HCT116 (cell line): ENCODE results near the gene ZNF26. TPM values are rescaled to one million over a fixed set of nuclear protein-coding genes. Genes with fewer than 3 reads are reported as not detected.

Experiments
- ATAC-seq: fragments of 200-7000 bp; cut with Tn5 transposase; 2 replicates; pipeline ENCODE4 v1.9.1; 2020; ENCODE audit warnings: mild to moderate bottlenecking, moderate library complexity
- BruUV-seq: library from RNA; stranded (reverse); fragments of 400-500 nt; replicated peaks from 2 replicates; lab custom pipeline; 2021; lab: Mats Ljungman, UMichigan
- CTCF ChIA-PET: fragments of 300-600 bp; sonication (Branson Sonifier 250); formaldehyde crosslinking; loops from one replicate; lab custom pipeline; 2021; ENCODE audit warnings: antibody characterized with exemption; lab: Charles Lee
- POLR2A ChIA-PET: fragments of 300-600, 350-600 bp; sonication (Branson Sonifier 250); formaldehyde crosslinking; loops from one replicate; lab custom pipeline; 2021; ENCODE audit warnings: antibody characterized with exemption; lab: Charles Lee
- RAD21 ChIA-PET, 2 experiments: fragments of 300-600 bp; sonication (Branson Sonifier 250); formaldehyde crosslinking; loops; one replicate each; lab custom pipeline; 2023; ENCODE audit warnings: low total read pairs in 2 of 2; ENCODE audit not compliant: uncharacterized antibody in 2 of 2, unreplicated experiment in 2 of 2, low non-redundant PET in 1 of 2; lab: Charles Lee
- DNase-seq: peaks from one replicate; pipeline ENCODE4 v3.0.0-alpha.2; 2010; ENCODE audit warnings: low read depth, low spot score
- H2AFZ ChIP-seq: fragments of 200-600 bp; shearing (Covaris generic), sonication (generic); 2 replicates; pipeline ENCODE4 v1.6.1; 2017; ENCODE audit warnings: low read depth, mixed run types, mixed read lengths, antibody characterized with exemption, low read length; ENCODE audit not compliant: poor library complexity, severe bottlenecking
- H3K27ac ChIP-seq: 2 replicates; pipeline ENCODE4 v1.5.1; 2012; ENCODE audit warnings: low read depth, low read length
- H3K27me3 ChIP-seq: fragments of 200-600 bp; sonication (generic); 2 replicates; pipeline ENCODE4 v1.6.1; 2016; ENCODE audit warnings: mixed run types, low read length, mixed read lengths; ENCODE audit not compliant: insufficient read depth
- H3K36me3 ChIP-seq, 2 experiments: fragments of 200-500 bp in 1 of 2; fragments of 200-600 bp in 1 of 2; sonication (Bioruptor generic) in 1 of 2; sonication (generic) in 1 of 2; 2 replicates each; pipeline versions ENCODE4 v1.5.1 to v1.6.1; 2014 to 2016; ENCODE audit warnings: low read length in 2 of 2, inconsistent platforms in 1 of 2, mixed read lengths in 1 of 2, mixed run types in 1 of 2; ENCODE audit not compliant: insufficient read depth in 2 of 2, control insufficient read depth in 1 of 2
- H3K4me1 ChIP-seq, 2 experiments: fragments of 200-600 bp in 1 of 2; sonication (generic) in 1 of 2; 2 replicates each; pipeline versions ENCODE4 v1.5.1 to v1.6.1; 2012 to 2017; ENCODE audit warnings: low read length in 2 of 2, inconsistent platforms in 1 of 2, mild to moderate bottlenecking in 1 of 2, mixed read lengths in 1 of 2, mixed run types in 1 of 2, moderate library complexity in 1 of 2; ENCODE audit not compliant: insufficient read depth in 2 of 2, control insufficient read depth in 1 of 2
- H3K4me2 ChIP-seq: fragments of 200-600 bp; sonication (generic); 2 replicates; pipeline ENCODE4 v1.6.1; 2017; ENCODE audit warnings: mixed run types, low read length, mixed read lengths
- H3K4me3 ChIP-seq, 2 experiments: fragments of 200-600 bp in 1 of 2; sonication (generic) in 1 of 2; replicated peaks in 1 of 2; 2 replicates each; pipeline ENCODE4 v1.5.1; 2011 to 2016; ENCODE audit warnings: low read length in 2 of 2, control low read depth in 1 of 2, low read depth in 1 of 2, mild to moderate bottlenecking in 1 of 2, mixed read lengths in 1 of 2, mixed run types in 1 of 2
- H3K79me2 ChIP-seq: fragments of 200-600 bp; sonication (generic); 2 replicates; pipeline ENCODE4 v1.6.1; 2017; ENCODE audit warnings: mild to moderate bottlenecking, mixed run types, low read length, moderate library complexity, mixed read lengths; ENCODE audit not compliant: insufficient read depth
- H3K9ac ChIP-seq: fragments of 200-600 bp; sonication (generic); 2 replicates; pipeline ENCODE4 v1.6.1; 2016; ENCODE audit warnings: low read length, mixed read lengths
- H3K9me2 ChIP-seq: fragments of 200-600 bp; sonication (generic), shearing (Covaris generic); 2 replicates; pipeline ENCODE4 v1.6.1; 2017; ENCODE audit warnings: mixed run types, mild to moderate bottlenecking, moderate library complexity; ENCODE audit not compliant: insufficient read depth
- H3K9me3 ChIP-seq, 2 experiments: fragments of 200-500 bp in 1 of 2; fragments of 200-600 bp in 1 of 2; sonication (Bioruptor generic) in 1 of 2; sonication (generic) in 1 of 2; 2 replicates each; pipeline ENCODE4 v1.6.1; 2014 to 2017; ENCODE audit warnings: low read length in 2 of 2, mixed read lengths in 2 of 2, inconsistent platforms in 1 of 2, low read depth in 1 of 2, mild to moderate bottlenecking in 1 of 2, mixed run types in 1 of 2, moderate library complexity in 1 of 2; ENCODE audit not compliant: control insufficient read depth in 1 of 2, insufficient read depth in 1 of 2
- H4K20me1 ChIP-seq: fragments of 200-600 bp; sonication (generic), shearing (Covaris generic); 2 replicates; pipeline ENCODE4 v1.6.1; 2017; ENCODE audit warnings: mixed run types, mild to moderate bottlenecking, moderate library complexity; ENCODE audit not compliant: insufficient read depth
- ATF3 ChIP-seq: IDR thresholded peaks from 2 replicates; pipeline ENCODE4 v1.6.1; 2012
- CBX3 ChIP-seq: IDR thresholded peaks from 2 replicates; pipeline ENCODE4 v1.6.1; 2012; ENCODE audit warnings: low read depth
- CEBPB ChIP-seq: IDR thresholded peaks from 2 replicates; pipeline ENCODE4 v1.6.1; 2012; ENCODE audit warnings: low read depth
- CTCF ChIP-seq, 3 experiments: fragments of 200-600 bp in 1 of 3; sonication (generic) in 1 of 3; IDR thresholded peaks in 2 of 3; conservative IDR thresholded peaks in 1 of 3; 2 replicates each; pipeline ENCODE4 v1.5.1; 2012 to 2017; ENCODE audit warnings: low read depth in 2 of 3, low read length in 2 of 3, antibody characterized with exemption in 1 of 3, borderline replicate concordance in 1 of 3, control low read depth in 1 of 3, mild to moderate bottlenecking in 1 of 3, mixed read lengths in 1 of 3, mixed run types in 1 of 3, moderate library complexity in 1 of 3; ENCODE audit not compliant: insufficient read depth in 1 of 3
- EGR1 ChIP-seq: IDR thresholded peaks from 2 replicates; pipeline ENCODE4 v1.6.1; 2012; ENCODE audit warnings: low read depth
- ELF1 ChIP-seq: IDR thresholded peaks from 2 replicates; pipeline ENCODE4 v1.6.1; 2012; ENCODE audit warnings: low read depth, borderline replicate concordance
- EZH2 ChIP-seq: fragments of 200-600 bp; sonication (generic); IDR thresholded peaks from 2 replicates; pipeline ENCODE4 v1.6.1; 2017; ENCODE audit warnings: antibody characterized with exemption, mixed run types
- EZH2phosphoT487 ChIP-seq: fragments of 200-600 bp; IDR thresholded peaks from 2 replicates; pipeline ENCODE4 v1.6.1; 2018; ENCODE audit warnings: antibody characterized with exemption, borderline replicate concordance
- FOSL1 ChIP-seq: IDR thresholded peaks from 2 replicates; pipeline ENCODE4 v1.6.1; 2012; ENCODE audit warnings: low read depth
- JUND ChIP-seq: IDR thresholded peaks from 2 replicates; pipeline ENCODE4 v1.6.1; 2012
- MAX ChIP-seq: IDR thresholded peaks from 2 replicates; pipeline ENCODE4 v1.6.1; 2012
- POLR2A ChIP-seq: IDR thresholded peaks from 2 replicates; pipeline ENCODE4 v1.7.0; 2011; ENCODE audit warnings: borderline replicate concordance; ENCODE audit not compliant: insufficient read depth, insufficient read length; ENCODE audit errors: extremely low read depth
- REST ChIP-seq: IDR thresholded peaks from 2 replicates; pipeline ENCODE4 v1.6.1; 2012; ENCODE audit warnings: low read depth
- SIN3A ChIP-seq: IDR thresholded peaks from 2 replicates; pipeline ENCODE4 v1.6.1; 2012; ENCODE audit warnings: low read depth
- SP1 ChIP-seq: IDR thresholded peaks from 2 replicates; pipeline ENCODE4 v1.6.1; 2012; ENCODE audit warnings: low read depth
- TCF7L2 ChIP-seq: IDR thresholded peaks from 2 replicates; pipeline ENCODE4 v1.7.0; 2011; ENCODE audit warnings: borderline replicate concordance, inconsistent platforms; ENCODE audit not compliant: insufficient read depth, insufficient read length; ENCODE audit errors: extremely low read depth
- YY1 ChIP-seq: IDR thresholded peaks from 2 replicates; pipeline ENCODE4 v1.6.1; 2011; ENCODE audit warnings: low read length, low read depth, moderate library complexity, mild to moderate bottlenecking; ENCODE audit not compliant: insufficient replicate concordance; ENCODE audit errors: extremely low read depth
- ZBTB33 ChIP-seq: IDR thresholded peaks from 2 replicates; pipeline ENCODE4 v1.6.1; 2011; ENCODE audit warnings: mild to moderate bottlenecking, low read length, moderate library complexity; ENCODE audit not compliant: insufficient replicate concordance; ENCODE audit errors: extremely low read depth
- ZFX ChIP-seq: fragments of 450-650 bp; IDR thresholded peaks from 2 replicates; pipeline ENCODE4 v1.6.1; 2017
- intact Hi-C: fragments of 100-400 bp; cut with micrococcal nuclease; formaldehyde crosslinking; loops from 2 replicates; pipeline ENCODE4 v1.10.0; 2022
- total RNA-seq: library from RNA; stranded (reverse); gene quantifications from one replicate; pipeline ENCODE4 v1.2.1, GENCODE V29; 2021; ENCODE audit not compliant: unreplicated experiment

Gene ZNF26
- total RNA-seq, 1 experiment from 2014 or later: 4.4 TPM

- Histone ChIP-seq H3K9me2 (no peaks in the 10 kb centered on the region), H3K27me3 (no peaks in the 10 kb centered on the region), H3K4me3 (peak within 1 kb of the TSS; percentile 59 to 62), H3K9ac (peak within 1 kb of the TSS; percentile 56), H3K4me1 (peaks cover 0 to 4% of the 10 kb centered on the region in 2 experiments; a peak in 1 of 4 replicates), H3K36me3 (peaks cover 4 to 21% of the 10 kb centered on the region in 2 experiments; a peak in 3 of 4 replicates), H4K20me1 (no peaks in the 10 kb centered on the region), H3K79me2 (peaks cover 21% of the 10 kb centered on the region; the same call in 1 of the 2 replicates), H2AFZ (no peak within 1 kb of the TSS), H3K9me3 (peaks cover 36 to 39% of the 10 kb centered on the region in 2 experiments), H3K27ac (peak within 1 kb of the TSS; percentile 81), H3K4me2 (peak within 1 kb of the TSS; percentile 80)
- intact Hi-C loops: loop anchor here (1.0 to 2.0 kb wide), 2 partner anchors 51 to 144 kb away; partner anchors contain the start of genes ZNF26 and ZNF268
- DNase-seq (peak; percentile 86), ATAC-seq (peak; percentile 93)
- CTCF ChIA-PET: no interaction called here
- POLR2A ChIA-PET: no interaction called here
- RAD21 ChIA-PET: no interaction called here
- no TSS peak for BruUV-seq
- TF ChIP-seq POLR2A: no peak
- no peak for TF ChIP-seq FOSL1
- no peak for TF ChIP-seq YY1
- TF ChIP-seq ELF1: no peak; the same call in 1 of the 2 replicates
- TF ChIP-seq MAX: peak; percentile 95
- no peak for TF ChIP-seq JUND
- TF ChIP-seq EZH2: no peak
- no peak for TF ChIP-seq REST
- TF ChIP-seq SP1: no peak
- TF ChIP-seq EZH2phosphoT487: no peak
- 0 out of 2 replicates have a peak, but pooled peaks have one; percentile 25 for TF ChIP-seq EGR1
- TF ChIP-seq ATF3: no peak
- no peak for TF ChIP-seq ZBTB33
- TF ChIP-seq CBX3: peak; percentile 74
- no peak for TF ChIP-seq CTCF (IDR thresholded peaks at IDR 0.05 in 2 of 3, conservative IDR thresholded peaks at IDR 0.05 in 1 of 3; ENCODE audit: borderline replicate concordance in 1 of 3, insufficient read depth in 1 of 3, low read depth in 2 of 3, low read length in 2 of 3)
- TF ChIP-seq TCF7L2: peak; percentile 82
- TF ChIP-seq SIN3A: no peak
- peak; percentile 63 for TF ChIP-seq ZFX
- TF ChIP-seq CEBPB: no peak
Observed at GRCh38 chr12:133037207-133038005, 51.2 kb downstream of the ZNF26 start, which contains the start of gene ZNF84. TSS of gene ZNF84 (plus strand) at chr12:133037509. CDS start at chr12:133041468, 3,959 bp downstream.
